ENCODE data around the gene LRRIQ1.

The LRRIQ1 gene

DNA sequence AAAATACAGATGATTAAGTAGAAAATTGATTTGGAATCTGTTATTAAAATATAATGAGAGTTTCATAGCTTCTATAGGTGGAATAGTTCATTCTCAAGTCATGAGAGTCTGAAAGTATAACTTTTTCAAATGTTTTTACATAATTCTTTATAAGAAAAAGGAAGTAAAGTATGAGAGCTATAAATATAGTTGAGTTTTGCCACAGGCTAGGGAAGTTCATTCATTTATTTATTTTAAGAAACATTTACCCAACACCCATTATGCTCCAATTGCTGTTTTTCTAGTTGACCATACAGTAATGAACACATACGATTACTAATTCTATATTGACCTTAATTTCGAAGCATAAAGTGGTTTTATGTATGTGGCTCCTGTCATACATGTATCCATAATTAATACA lies 24.8 kb downstream of the LRRIQ1 start:
- Histone ChIP-seq H3K9ac (ENCODE audit: low read depth, low read length) (no peak overlapping the region), H3K9me3 (ENCODE audit: insufficient read depth, low read depth, low read length) (no peaks in the 10 kb centered on the region), H3K4me3 (ENCODE audit: low read length) (no peak overlapping the region), H3K4me1 (ENCODE audit: insufficient read depth, low read length) (no peaks in the 10 kb centered on the region), H3K27me3 (ENCODE audit: insufficient read depth, low read length) (no peaks in the 10 kb centered on the region), H3K27ac (ENCODE audit: low read length) (no peak overlapping the region), H3K36me3 (ENCODE audit: insufficient read depth, low read depth, low read length) (no peaks in the 10 kb centered on the region)

GRCh38 chr12:85065837-85066482 lies 29.8 kb downstream of the LRRIQ1 start:
- no peaks in the 10 kb centered on the region for H3K36me3 ChIP-seq (ENCODE audit: insufficient read depth, low read depth, low read length)
- no peak overlapping the region for H3K27ac ChIP-seq (ENCODE audit: low read length)
- no peaks in the 10 kb centered on the region for H3K27me3 ChIP-seq (ENCODE audit: insufficient read depth, low read length)
- no peaks in the 10 kb centered on the region for H3K4me1 ChIP-seq (ENCODE audit: insufficient read depth, low read length)
- H3K9ac ChIP-seq (ENCODE audit: low read depth, low read length), result no peak overlapping the region
- no peaks in the 10 kb centered on the region for H3K9me3 ChIP-seq (ENCODE audit: insufficient read depth, low read depth, low read length)
- no peak overlapping the region for H3K4me3 ChIP-seq (ENCODE audit: low read length)

DNA sequence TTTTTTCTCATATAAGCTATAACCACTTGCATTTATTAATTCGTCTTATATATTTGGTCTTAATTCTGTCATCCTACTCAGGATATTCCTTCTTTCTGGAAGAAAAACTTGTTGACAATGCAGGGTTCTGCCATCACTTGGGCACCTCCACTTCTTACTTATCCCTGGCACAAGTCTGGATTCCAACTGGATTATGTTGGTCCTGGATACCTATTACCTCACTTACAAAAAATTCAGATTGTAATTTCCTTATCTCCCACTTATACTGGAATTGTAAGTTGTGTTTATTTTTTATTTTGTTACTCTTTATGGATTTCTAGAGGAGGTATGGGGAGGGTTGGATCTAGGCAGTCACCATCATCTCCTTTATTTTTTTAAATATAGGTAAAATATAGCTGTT lies 36.7 kb downstream of the LRRIQ1 start:
- H3K9me3 ChIP-seq (ENCODE audit: insufficient read depth, low read depth, low read length), result no peaks in the 10 kb centered on the region
- no peak overlapping the region for H3K9ac ChIP-seq (ENCODE audit: low read depth, low read length)
- H3K27ac ChIP-seq (ENCODE audit: low read length), result no peak overlapping the region
- no peaks in the 10 kb centered on the region for H3K4me1 ChIP-seq (ENCODE audit: insufficient read depth, low read length)
- no peaks in the 10 kb centered on the region for H3K27me3 ChIP-seq (ENCODE audit: insufficient read depth, low read length)
- H3K4me3 ChIP-seq (ENCODE audit: low read length), result no peak overlapping the region
- no peaks in the 10 kb centered on the region for H3K36me3 ChIP-seq (ENCODE audit: insufficient read depth, low read depth, low read length)

GRCh38 chr12:85076688-85077430 lies 40.7 kb downstream of the LRRIQ1 start:
- Histone ChIP-seq H3K4me3 (ENCODE audit: low read length) (no peak overlapping the region), H3K9ac (ENCODE audit: low read depth, low read length) (no peak overlapping the region), H3K9me3 (ENCODE audit: insufficient read depth, low read depth, low read length) (no peaks in the 10 kb centered on the region), H3K27ac (ENCODE audit: low read length) (no peak overlapping the region), H3K27me3 (ENCODE audit: insufficient read depth, low read length) (no peaks in the 10 kb centered on the region), H3K4me1 (ENCODE audit: insufficient read depth, low read length) (no peaks in the 10 kb centered on the region), H3K36me3 (ENCODE audit: insufficient read depth, low read depth, low read length) (no peaks in the 10 kb centered on the region)

DNA sequence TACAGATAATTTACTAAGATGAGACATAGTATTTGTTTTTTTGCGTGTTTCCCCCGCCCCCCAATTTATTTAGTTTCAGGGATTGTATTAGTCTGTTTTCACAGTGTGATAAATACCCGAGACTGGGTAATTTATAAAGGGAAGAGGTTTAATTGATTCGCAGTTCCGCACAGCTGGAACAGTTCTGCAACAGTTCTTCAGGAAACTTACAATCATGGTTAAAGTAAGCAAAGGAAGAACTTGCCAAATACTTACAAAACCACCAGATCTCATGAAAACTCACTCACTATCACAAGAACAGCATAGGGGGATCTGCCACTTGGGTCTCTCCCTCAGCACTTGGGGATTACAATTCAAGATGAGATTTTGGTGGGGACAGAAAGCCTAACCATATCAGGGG lies 48.9 kb downstream of the LRRIQ1 start:
- Histone ChIP-seq H3K27me3 (ENCODE audit: insufficient read depth, low read length) (no peaks in the 10 kb centered on the region), H3K9ac (ENCODE audit: low read depth, low read length) (no peak overlapping the region), H3K4me1 (ENCODE audit: insufficient read depth, low read length) (no peaks in the 10 kb centered on the region; the same call in 1 of the 2 replicates), H3K4me3 (ENCODE audit: low read length) (no peak overlapping the region), H3K27ac (ENCODE audit: low read length) (no peak overlapping the region), H3K36me3 (ENCODE audit: insufficient read depth, low read depth, low read length) (no peaks in the 10 kb centered on the region), H3K9me3 (ENCODE audit: insufficient read depth, low read depth, low read length) (no peaks in the 10 kb centered on the region)

DNA sequence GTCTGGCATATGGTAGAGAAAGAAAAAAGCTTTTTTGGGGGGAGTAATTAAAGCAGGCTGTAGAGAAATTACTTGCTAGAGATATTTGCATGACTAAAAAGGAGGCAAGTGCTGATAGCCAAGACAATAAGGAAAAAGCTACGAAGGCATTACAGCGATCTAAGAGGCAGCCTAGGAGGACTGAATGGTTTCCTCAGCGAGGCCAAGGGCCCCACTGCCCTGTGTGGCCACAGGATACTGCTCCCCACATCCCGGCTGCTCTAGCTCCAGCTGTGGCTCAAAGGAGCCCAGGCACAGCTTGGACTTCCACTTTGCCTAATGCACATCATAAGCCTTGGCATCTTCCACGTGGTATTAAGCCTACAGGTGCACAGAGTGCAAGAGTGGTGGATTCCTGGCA lies 53.6 kb downstream of the LRRIQ1 start:
- Histone ChIP-seq H3K27ac (ENCODE audit: low read length) (no peak overlapping the region), H3K9ac (ENCODE audit: low read depth, low read length) (no peak overlapping the region), H3K4me1 (ENCODE audit: insufficient read depth, low read length) (no peaks in the 10 kb centered on the region; the same call in 1 of the 2 replicates), H3K9me3 (ENCODE audit: insufficient read depth, low read depth, low read length) (no peaks in the 10 kb centered on the region), H3K36me3 (ENCODE audit: insufficient read depth, low read depth, low read length) (no peaks in the 10 kb centered on the region), H3K27me3 (ENCODE audit: insufficient read depth, low read length) (no peaks in the 10 kb centered on the region), H3K4me3 (ENCODE audit: low read length) (no peak overlapping the region)

GRCh38 chr12:85092814-85093370 lies 56.7 kb downstream of the LRRIQ1 start:
- no peaks in the 10 kb centered on the region; the same call in 1 of the 2 replicates for H3K4me1 ChIP-seq (ENCODE audit: insufficient read depth, low read length)
- H3K9ac ChIP-seq (ENCODE audit: low read depth, low read length), result no peak overlapping the region
- H3K27ac ChIP-seq (ENCODE audit: low read length), result no peak overlapping the region
- H3K9me3 ChIP-seq (ENCODE audit: insufficient read depth, low read depth, low read length), result no peaks in the 10 kb centered on the region
- H3K36me3 ChIP-seq (ENCODE audit: insufficient read depth, low read depth, low read length), result no peaks in the 10 kb centered on the region
- H3K27me3 ChIP-seq (ENCODE audit: insufficient read depth, low read length), result no peaks in the 10 kb centered on the region
- H3K4me3 ChIP-seq (ENCODE audit: low read length), result no peak overlapping the region

- H3K9ac ChIP-seq (ENCODE audit: low read depth, low read length), result no peak overlapping the region
- no peaks in the 10 kb centered on the region for H3K36me3 ChIP-seq (ENCODE audit: insufficient read depth, low read depth, low read length)
- H3K27ac ChIP-seq (ENCODE audit: low read length), result no peak overlapping the region
- H3K9me3 ChIP-seq (ENCODE audit: insufficient read depth, low read depth, low read length), result no peaks in the 10 kb centered on the region
- no peak overlapping the region for H3K4me3 ChIP-seq (ENCODE audit: low read length)
- no peaks in the 10 kb centered on the region for H3K4me1 ChIP-seq (ENCODE audit: insufficient read depth, low read length)
- H3K27me3 ChIP-seq (ENCODE audit: insufficient read depth, low read length), result no peaks in the 10 kb centered on the region
Observed at GRCh38 chr12:85095501-85095900, 59.4 kb downstream of the LRRIQ1 start.

GRCh38 chr12:85130646-85131045 lies 94.5 kb downstream of the LRRIQ1 start:
- Histone ChIP-seq H3K4me1 (ENCODE audit: insufficient read depth, low read length) (peaks cover 8% of the 10 kb centered on the region; the same call in 1 of the 2 replicates), H3K36me3 (ENCODE audit: insufficient read depth, low read depth, low read length) (no peaks in the 10 kb centered on the region), H3K27ac (ENCODE audit: low read length) (no peak overlapping the region), H3K9me3 (ENCODE audit: insufficient read depth, low read depth, low read length) (no peaks in the 10 kb centered on the region), H3K27me3 (ENCODE audit: insufficient read depth, low read length) (no peaks in the 10 kb centered on the region), H3K4me3 (ENCODE audit: low read length) (no peak overlapping the region), H3K9ac (ENCODE audit: low read depth, low read length) (no peak overlapping the region)

DNA sequence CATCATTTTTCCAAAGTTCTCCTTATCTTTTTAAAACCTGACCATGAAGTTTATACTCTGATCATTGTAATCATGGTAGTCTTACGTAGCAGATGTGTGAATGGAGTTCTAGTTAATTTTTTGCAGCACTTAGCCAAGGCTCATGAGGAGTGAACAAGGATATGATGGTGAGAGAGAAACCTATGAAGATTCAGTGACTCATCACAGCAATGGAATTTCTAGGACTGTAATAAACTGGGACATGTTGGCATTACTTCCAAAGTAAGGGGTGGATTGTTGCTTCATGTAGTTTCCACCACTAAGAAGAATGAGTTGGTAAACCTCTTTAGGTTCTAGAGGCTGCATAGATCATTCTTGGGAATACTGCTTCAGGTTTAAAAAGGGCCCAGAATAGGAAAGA lies 102.7 kb downstream of the LRRIQ1 start:
- H3K27me3 ChIP-seq (ENCODE audit: insufficient read depth, low read length), result no peaks in the 10 kb centered on the region
- H3K9ac ChIP-seq (ENCODE audit: low read depth, low read length), result no peak overlapping the region
- peaks cover 7% of the 10 kb centered on the region; the same call in 1 of the 2 replicates for H3K4me1 ChIP-seq (ENCODE audit: insufficient read depth, low read length)
- no peak overlapping the region for H3K4me3 ChIP-seq (ENCODE audit: low read length)
- no peaks in the 10 kb centered on the region for H3K9me3 ChIP-seq (ENCODE audit: insufficient read depth, low read depth, low read length)
- H3K27ac ChIP-seq (ENCODE audit: low read length), result no peak overlapping the region
- no peaks in the 10 kb centered on the region for H3K36me3 ChIP-seq (ENCODE audit: insufficient read depth, low read depth, low read length)

GRCh38 chr12:85147331-85147730 lies 111.2 kb downstream of the LRRIQ1 start:
- Histone ChIP-seq H3K4me3 (ENCODE audit: low read length) (no peak overlapping the region), H3K27ac (ENCODE audit: low read length) (no peak overlapping the region), H3K9me3 (ENCODE audit: insufficient read depth, low read depth, low read length) (no peaks in the 10 kb centered on the region), H3K36me3 (ENCODE audit: insufficient read depth, low read depth, low read length) (no peaks in the 10 kb centered on the region), H3K9ac (ENCODE audit: low read depth, low read length) (no peak overlapping the region), H3K27me3 (ENCODE audit: insufficient read depth, low read length) (no peaks in the 10 kb centered on the region), H3K4me1 (ENCODE audit: insufficient read depth, low read length) (no peaks in the 10 kb centered on the region)

GRCh38 chr12:85152311-85152729 lies 116.2 kb downstream of the LRRIQ1 start:
- Histone ChIP-seq H3K4me1 (ENCODE audit: insufficient read depth, low read length) (no peaks in the 10 kb centered on the region), H3K9ac (ENCODE audit: low read depth, low read length) (no peak overlapping the region), H3K4me3 (ENCODE audit: low read length) (no peak overlapping the region), H3K27me3 (ENCODE audit: insufficient read depth, low read length) (no peaks in the 10 kb centered on the region), H3K9me3 (ENCODE audit: insufficient read depth, low read depth, low read length) (no peaks in the 10 kb centered on the region), H3K36me3 (ENCODE audit: insufficient read depth, low read depth, low read length) (no peaks in the 10 kb centered on the region), H3K27ac (ENCODE audit: low read length) (no peak overlapping the region)
